Inflammatory macrophage (primary cell): ENCODE data around the gene BBIP1.

Experiments used
- DNase-seq, 2 donors: peaks; one replicate each; pipeline ENCODE4 v3.0.0-alpha.2; 2020 to 2022

Gene BBIP1

DNA sequence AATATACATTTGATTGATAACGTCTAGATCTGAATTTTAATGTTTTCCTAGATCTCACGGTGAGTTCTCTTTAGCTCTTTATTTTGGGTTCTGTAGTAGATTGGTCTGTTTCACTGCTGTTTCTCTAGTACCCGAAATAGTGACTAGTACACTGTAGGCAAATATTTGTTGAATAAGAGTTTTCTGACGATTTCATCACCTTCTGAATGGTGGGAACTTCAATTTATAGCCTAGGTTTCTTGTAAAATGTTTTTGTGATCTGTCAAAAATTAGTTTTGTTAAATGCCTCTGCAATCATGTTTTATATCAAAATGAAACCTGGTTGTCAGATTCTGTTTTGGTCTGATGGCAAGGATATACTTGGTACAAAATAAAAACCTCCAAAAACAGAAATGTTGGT lies 37.1 kb downstream of the BBIP1 start:
- no peak for DNase-seq

DNA sequence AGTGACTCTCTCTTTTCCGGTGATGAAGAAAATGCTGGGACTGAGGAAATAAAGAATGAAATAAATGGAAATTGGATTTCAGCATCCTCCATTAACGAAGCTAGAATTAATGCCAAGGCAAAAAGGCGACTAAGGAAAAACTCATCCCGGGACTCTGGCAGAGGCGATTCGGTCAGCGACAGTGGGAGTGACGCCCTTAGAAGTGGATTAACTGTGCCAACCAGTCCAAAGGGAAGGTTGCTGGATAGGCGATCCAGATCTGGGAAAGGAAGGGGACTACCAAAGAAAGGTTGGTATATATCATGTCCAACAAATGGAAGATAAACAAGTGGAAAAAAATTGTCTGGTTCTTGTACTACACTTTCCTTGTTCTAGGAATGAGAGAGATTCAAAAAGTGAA lies 37.7 kb downstream of the BBIP1 start:
- no peak for DNase-seq

- DNase-seq: no peak
These were observed 39.0 kb downstream of the BBIP1 start for GRCh38 chr10:110880012-110880411.

- DNase-seq: no peak
These were observed 42.2 kb downstream of the BBIP1 start for GRCh38 chr10:110876788-110877187.

GRCh38 chr10:110876000-110876399 lies 43.0 kb downstream of the BBIP1 start:
- no peak for DNase-seq

DNA sequence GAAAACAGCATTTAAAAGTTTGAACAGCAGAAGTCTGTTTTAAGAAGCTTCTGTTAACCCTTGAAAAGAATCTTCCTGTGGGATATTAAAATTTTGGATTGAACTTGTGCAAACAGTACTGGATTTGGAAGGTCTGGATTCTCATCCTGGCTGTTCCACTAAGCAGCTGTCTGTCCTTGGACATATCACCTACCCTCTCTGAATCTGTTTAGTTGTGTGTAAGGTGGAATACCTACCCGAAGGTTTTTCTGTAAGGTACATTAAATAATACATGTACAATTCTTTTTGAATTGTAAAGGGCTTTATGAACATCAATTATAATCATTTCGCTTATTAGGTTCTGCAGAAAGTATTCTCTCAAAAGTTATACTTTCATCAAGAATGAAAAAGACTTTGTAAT lies 45.0 kb downstream of the BBIP1 start:
- no peak for DNase-seq

DNA sequence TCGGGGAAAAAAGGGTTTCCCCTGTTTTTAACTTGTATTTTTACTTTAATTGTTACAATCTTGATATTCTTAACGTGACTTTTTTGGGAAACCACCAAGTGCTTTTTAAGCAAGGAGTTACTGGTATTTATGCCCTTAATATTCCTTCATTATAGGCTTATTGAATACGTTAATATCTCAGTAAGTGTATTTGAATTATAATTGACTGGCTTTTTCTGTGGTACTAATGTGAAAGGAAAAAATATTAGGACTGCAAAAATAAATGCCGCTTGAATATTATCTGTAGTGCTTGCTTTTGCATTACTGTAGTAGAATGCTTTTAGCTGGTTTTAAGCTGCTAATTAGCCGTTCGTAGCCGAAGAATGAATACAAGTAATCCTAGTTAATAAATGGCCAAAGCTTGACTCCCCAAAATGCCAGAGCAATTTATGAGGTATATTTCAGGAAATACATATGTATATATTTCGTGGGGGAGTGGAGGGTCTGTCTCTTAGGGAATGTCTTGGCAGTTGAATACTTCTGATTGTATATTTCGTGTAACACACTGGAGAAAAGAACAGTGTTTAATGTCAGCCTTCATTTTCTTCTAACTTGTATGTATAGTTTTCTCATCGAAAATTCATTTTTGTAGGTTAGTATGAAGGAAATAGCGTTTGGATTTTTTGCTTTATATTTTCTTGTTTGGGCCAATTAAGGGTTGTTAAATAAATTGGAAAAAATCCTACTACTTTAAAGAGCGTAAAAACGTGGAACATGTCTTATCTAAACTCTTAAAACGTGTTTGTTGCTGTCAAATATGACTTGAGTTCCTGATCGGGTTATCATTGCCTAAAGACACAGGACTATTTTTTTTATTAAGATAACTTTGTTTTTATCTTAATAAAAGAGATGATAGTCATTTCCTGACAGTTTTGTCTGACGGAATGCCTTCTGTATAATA lies 45.7 kb downstream of the BBIP1 start:
- DNase-seq: no peak

- DNase-seq: peak; percentile 82 to 83
These were observed 46.6 kb downstream of the BBIP1 start for GRCh38 chr10:110872145-110872983.

DNA sequence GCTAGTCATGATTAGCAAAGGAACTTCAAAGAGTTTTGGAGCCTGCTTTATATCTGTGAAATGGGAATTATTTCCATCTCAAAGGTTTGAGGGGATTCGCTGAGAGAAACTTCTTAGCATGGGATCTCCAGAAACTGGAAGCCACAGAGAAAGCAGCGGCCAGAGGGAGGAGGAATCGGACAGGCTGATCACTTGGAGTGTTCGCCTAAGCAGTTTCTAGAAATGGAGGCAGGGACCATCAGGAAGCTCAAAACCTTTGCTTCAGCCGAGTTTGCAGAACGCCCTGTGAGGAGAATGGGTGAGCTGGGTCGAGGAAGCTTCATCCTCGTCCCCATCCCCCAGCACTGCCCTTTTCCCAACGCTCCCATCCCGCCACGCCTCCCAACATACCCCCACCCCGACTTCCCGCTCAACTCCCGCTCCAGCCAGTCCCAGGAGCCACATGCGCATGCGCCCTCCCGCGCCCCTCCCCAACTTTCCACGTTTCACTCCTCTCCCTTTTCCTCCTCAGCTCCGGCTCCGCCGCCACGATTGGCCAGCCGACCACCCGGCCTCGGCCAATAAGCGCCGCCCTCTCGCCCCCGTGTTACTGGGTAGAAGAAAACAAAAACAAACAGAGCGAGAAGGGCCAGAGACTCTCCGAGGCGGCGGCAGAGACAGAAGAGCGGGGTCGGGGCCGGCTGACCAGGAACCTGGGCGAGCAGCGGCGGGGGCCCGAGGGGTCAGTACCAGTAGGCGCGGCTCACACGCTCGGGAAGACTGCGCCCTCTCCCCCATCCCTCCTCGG lies 47.5 kb downstream of the BBIP1 start, which contains the start of gene PDCD4:
TSS of gene PDCD4 (plus strand) at position 631 of the 787 bp plus-strand sequence. CDS start 4,100 bp downstream, outside the sequence.
- peak; percentile 95 to 96 for DNase-seq

GRCh38 chr10:110870823-110871297 lies 48.1 kb downstream of the BBIP1 start:
- DNase-seq: no peak

- no peak for DNase-seq
These were observed 50.0 kb downstream of the BBIP1 start for GRCh38 chr10:110868981-110869380.

DNA sequence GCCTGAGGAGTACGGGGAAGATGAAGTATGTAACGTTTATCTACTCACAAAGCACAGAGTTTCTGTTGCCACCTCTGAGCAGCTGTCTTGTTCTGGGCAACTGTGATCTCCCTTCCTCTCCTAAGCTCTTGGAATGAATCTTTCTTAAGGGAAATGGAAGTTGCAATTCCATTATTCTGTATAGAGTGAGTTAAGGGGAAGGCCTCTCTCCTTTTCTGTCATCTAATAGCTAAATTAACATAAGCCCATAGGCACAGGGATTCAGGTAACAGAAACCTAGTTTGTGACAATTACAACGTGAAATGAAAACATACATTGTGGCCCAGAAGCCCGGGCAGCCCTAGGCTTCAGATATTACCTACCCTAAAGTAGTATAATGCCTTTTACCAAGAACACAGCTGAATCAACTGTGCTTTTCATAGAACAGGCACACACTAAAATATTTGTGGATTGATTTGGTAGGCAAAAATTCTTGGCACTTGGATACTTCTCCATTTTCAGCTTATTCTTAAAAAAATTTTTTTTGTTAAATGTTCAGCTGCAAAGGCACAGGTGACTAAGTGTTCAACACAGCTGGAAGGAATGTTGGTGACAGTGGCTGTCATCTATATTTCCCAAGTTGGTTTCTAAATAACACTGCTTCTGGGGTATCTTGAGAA lies 51.0 kb downstream of the BBIP1 start:
- DNase-seq: no peak

DNA sequence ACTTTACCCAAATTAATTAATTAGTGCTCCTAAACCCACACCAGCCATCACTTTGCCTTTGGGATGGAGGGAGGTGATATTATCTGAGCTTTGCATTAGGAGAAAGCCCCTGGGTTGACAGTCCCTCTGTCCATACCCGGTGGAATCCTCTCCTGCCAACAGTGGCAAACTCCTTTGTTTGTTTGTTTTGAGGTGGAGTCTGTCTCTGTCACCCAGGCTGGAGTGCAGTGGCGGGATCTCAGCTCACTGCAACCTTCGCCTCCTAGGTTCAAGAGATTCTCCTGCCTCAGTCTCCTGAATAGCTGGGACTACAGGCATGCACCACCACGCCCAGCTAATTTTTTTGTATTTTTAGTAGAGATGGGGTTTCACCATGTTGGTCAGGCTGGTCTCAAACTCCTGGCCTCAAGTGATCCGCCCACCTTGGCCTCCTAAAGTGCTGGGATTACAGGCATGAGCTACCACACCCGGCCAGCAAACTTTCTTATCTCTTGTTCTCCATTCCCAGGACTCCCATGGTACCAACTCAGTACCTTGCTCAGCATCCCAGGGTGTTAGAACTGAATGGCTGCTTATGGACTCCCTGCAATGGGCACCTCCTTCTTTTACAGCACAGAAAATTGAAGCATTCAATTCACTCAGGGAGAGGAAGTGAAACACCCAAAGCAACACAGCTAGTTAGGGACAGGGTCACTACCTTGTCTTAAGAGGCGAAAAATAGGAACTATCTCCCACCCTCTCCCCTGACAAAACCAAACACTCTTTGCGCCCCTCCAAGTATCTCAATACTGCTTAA lies 51.8 kb downstream of the BBIP1 start:
- DNase-seq: peak; percentile 64 to 74

- peak; percentile 37 to 76 for DNase-seq
These were observed 53.0 kb downstream of the BBIP1 start for GRCh38 chr10:110865809-110866482.

DNA sequence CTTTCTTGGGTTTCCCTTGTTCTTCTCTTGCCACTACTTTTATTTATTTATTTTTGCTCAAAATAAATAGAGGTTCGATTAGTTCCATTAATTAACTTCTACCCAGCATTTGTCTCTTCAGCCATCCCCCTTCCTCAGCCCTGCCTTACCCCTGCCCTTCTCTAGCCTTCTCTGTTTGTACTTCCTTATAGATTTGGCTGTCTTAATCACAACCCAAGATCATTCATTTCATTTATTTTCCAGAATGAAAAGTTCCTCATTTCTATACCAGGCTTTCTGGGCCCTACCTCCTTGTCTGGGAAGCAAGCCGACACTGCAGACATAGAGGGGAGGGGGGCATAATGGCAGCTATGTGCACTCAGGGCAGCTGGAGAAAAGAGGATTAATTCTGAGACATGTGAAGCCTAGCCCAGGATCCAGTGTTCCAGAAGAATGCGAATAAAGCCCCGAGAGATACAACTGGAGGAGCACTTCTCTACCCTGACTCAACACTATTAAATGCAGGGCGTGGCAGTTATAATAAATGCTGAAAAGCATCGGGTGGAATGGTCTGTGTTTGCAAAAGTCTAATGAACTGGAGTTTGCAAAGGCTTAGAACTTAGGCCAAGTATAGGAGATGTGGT lies 53.7 kb downstream of the BBIP1 start:
- peak in 1 of 2 donors; percentile 57 for DNase-seq

DNA sequence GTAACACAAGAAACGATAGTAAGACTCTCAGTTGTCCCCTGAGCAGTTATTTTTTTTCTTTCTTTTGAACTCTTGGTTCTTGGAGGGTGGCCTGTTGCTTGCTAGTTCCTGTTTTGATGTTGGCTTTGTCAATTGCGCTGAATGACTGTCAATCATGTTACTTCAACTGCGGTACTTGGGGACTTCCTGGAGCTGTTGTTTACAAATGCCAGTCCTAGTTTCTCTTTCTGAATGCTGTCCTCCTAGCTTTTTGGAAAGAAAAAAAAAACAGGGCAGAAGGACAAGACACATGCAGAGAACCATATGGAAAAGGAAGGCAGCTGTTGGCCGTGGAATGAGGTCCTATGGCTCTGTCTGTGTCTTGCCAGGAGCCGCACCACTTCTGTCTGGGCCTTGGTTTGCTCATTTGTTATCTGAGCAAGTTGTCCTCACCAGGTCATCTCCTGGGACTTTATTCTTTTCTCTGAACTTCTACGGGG lies 54.3 kb downstream of the BBIP1 start:
- DNase-seq: peak; percentile 87 to 91

- no peak for DNase-seq
These were observed 55.0 kb downstream of the BBIP1 start for GRCh38 chr10:110863956-110864355.

DNA sequence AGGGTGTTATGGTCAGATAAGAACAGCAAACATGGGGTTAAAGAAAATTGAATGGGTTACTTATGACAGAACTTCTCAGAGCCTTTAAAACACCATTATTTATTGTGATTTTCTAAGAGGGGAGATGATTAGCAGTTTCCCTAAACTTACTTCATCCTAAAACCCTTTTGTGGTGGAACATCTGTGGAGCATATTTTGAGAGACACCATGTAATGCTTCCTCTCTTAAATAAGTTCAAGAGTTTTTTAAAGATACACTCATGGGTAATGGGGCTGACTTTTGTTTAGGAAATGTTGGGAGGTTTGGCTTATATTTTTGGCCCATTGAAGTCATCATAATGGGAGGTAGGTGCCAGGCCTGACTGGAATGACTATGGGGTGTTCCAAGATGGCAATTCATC lies 55.6 kb downstream of the BBIP1 start:
- no peak for DNase-seq

- DNase-seq: no peak
These were observed 56.0 kb downstream of the BBIP1 start for GRCh38 chr10:110862961-110863360.
